Glomerular endothelial cell (primary cell): ENCODE measurements around the gene RPAP3. TPM values are rescaled to one million over a fixed set of nuclear protein-coding genes. Genes with fewer than 3 reads are reported as not detected.

ENCODE experiments used
- DNase-seq: peaks from one replicate; pipeline ENCODE4 v3.0.0-alpha.2; 2011; ENCODE audit warnings: low read depth, low spot score; ENCODE audit errors: extremely low read depth
- total RNA-seq: library from RNA; depleted of rRNA; stranded (reverse); fragments of >200 nt; gene quantifications from 2 replicates; pipeline ENCODE4 v1.2.3, GENCODE V29; 2015

RPAP3 gene
- total RNA-seq, 1 donor from 2014 or later: 17.4 TPM

- DNase-seq: no peak
Measured at GRCh38 chr12:47743311-47743860, 37.6 kb upstream of the RPAP3 start.

GRCh38 chr12:47742253-47742825 lies 36.5 kb upstream of the RPAP3 start:
- DNase-seq: no peak

DNA sequence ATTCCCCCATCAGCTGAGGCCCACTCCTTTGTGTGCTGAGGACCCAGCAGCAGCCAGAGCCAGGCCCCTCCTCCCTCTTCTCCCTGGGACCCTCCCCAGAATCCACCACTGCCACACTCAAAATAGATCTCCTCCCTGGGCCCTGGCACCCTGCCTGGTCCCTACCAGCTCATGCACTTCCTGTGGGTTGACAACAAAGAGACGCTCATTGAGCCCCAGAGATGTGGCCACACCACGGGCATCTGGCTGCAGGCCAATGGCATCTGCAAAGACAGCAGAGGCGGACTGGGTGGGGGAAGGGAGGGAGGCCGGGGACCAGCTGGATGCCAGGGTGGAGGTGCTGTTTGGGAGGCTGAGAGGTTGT lies 35.5 kb upstream of the RPAP3 start:
- DNase-seq: no peak

GRCh38 chr12:47740606-47741339 lies 34.9 kb upstream of the RPAP3 start:
- DNase-seq: no peak

GRCh38 chr12:47739979-47740378 lies 34.1 kb upstream of the RPAP3 start:
- no peak for DNase-seq

DNA sequence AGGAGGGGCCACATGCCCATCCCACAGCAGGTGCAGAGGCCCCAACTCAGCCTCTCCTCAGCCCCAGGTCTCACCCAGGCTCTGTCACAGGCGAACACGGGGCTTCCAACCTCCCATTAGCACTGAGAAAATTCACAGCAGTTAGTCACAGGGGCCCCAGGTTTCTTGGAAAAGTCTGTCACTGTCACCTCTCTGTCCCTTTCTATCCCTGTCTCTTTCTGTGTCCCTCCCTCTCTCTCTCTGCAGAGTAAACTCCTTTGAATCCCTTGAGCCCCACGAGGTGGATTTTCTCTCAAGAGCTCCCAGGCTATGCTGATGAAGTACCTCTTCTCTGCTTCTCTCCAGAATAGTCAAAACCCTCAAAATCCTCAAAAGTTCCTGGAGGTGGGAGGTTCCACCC lies 33.5 kb upstream of the RPAP3 start:
- DNase-seq: no peak

- no peak for DNase-seq
Measured at GRCh38 chr12:47737936-47738594, 32.2 kb upstream of the RPAP3 start.

DNA sequence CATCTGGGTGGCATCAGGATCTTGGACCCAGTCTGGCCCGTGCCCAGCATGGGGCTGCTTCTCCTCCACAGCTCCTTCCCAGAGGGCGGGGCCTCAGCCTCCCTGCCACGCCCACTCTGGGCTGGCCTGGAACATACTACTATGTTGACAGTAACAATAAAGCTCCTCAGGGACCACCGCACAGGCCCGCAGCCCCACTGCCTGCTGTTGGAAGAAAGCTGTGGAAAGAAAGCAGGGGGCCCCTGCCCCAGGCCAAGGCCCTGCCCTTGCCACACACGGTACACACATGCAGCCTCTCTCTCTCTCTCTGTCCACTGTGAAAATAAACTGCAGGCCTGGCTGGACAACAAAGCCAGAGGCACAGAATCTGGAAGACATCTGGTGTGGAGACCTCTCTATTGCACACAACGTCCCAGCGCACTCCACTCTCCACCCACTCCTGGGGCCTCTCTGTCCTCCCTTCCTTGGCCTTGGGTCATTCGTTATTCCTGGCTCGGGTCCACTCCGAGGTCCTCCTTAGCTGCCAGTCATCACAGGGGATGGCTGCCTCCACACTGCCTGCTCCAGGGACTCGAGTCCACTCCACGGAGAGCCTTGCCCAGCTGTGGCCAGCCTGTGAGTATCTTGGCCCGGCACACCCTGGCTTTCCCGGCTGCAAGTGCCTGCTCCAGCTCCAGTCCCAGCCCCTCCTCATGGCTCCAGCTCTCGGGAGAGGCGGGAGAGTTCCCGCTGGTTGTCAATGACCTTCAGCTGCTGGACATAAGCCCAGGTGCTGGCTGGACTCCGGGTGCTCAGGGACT lies 31.2 kb upstream of the RPAP3 start:
- DNase-seq: no peak

DNA sequence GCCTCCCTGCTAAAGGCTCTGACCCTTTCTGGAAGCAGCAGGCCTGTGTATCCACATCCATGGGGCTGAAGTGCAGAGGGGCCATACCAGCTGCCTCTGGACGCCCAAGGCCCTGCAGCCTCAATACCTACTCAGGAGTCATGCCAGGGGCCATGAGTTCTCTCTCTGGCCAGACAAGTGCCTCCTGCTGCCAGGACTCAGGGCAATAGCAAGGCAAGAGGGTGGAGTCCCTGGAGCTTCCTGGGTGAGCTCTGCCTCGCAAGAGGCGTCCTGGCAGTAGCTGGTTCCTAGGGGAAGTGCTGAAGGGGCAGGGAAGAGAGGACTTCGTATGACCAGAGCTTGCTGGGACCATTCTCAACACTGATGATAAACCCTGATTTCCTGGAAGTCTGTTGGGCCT lies 30.4 kb upstream of the RPAP3 start:
- no peak for DNase-seq

GRCh38 chr12:47735649-47736048 lies 29.8 kb upstream of the RPAP3 start:
- no peak for DNase-seq

DNA sequence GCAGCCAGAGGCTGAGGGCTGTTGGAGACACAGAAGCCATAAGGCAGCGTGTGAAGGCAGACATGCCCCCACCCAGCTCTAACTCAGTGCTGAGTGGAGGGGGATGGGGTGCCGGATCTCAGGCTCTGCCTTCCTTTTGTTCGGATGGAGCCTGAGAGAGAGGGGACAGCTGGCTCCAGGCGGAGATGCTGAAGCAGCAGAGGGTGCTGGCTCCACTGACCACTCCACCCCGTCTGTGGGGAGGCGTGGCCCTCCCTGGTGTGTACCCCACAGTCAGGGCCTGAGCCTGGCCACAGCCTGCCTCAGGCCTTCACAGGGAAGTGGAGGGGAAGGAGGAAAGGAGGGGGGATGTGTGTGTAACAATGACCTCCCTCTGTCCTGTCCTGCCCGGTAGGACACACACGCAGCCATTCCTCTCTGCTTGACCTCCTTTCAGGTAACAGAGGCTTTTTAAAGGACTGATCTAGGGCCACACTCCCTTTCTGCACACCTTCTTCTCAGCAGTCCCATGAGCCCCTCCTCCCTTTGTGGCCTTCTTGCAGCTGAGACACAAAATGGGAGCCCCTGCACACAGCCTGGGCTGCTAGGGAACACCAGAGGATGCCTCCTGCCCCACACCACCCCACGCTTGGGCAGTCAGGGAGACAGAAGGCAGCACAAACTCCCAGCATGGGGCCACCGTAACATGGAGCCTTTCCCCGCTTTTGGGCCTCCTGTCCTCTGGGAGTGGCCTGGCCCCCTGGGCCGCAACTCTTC lies 29.1 kb upstream of the RPAP3 start:
- DNase-seq: no peak

DNA sequence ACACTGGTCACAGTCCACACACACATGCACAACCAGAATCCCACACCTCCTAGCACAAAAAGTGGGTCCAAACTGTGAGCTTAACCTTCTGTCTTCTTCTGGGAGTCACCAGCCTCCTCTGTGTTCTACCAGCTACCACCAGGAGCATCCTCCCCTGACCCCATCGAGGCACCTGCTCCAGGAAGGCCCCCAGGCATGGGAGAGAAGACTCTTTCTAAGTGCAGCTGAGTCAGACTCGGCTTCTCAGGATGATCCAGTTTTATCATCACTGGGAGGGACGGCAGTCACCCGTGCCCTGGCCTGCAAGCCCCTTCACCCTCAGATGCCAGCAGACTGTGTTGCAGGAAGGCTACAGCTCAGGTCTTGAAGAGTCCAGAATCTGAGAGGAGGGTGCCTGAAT lies 27.3 kb upstream of the RPAP3 start:
- DNase-seq: no peak

GRCh38 chr12:47732504-47732903 lies 26.7 kb upstream of the RPAP3 start:
- DNase-seq: no peak

- no peak for DNase-seq
Measured at GRCh38 chr12:47731723-47732122, 25.9 kb upstream of the RPAP3 start.

GRCh38 chr12:47730341-47730744 lies 24.5 kb upstream of the RPAP3 start:
- DNase-seq: no peak

DNA sequence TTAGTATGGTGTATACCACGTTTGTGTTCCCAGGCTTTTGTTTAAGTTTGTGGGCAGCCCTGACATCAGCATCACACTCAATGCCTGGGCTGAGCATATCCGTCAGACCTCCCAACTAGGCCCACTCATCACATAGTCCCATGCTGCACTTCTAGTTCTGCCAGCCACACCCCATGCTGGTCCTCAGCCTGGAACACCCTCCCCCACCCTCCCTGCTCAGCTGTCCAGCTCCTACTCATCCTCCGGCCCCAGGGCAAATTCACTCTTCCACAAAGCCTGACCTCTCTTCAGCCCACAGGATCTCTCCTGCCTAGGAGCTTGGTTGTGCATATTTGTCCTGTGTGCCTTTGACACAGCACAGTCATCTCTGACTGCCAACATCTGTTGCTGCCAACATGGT lies 23.4 kb upstream of the RPAP3 start:
- no peak for DNase-seq

- DNase-seq: no peak
Measured at GRCh38 chr12:47725893-47726292, 20.1 kb upstream of the RPAP3 start.

GRCh38 chr12:47725091-47725772 lies 19.4 kb upstream of the RPAP3 start, which contains the start of gene ENDOU:
TSS of gene ENDOU (minus strand) at chr12:47725490. CDS start at chr12:47725413, 77 bp downstream.
- no peak for DNase-seq

- no peak for DNase-seq
Measured at GRCh38 chr12:47722941-47723631, 17.3 kb upstream of the RPAP3 start.
